ENCODE data around the gene GDF9. TPM values are rescaled to one million over a fixed set of nuclear protein-coding genes. Genes with fewer than 3 reads are reported as not detected.

Gene GDF9
- total and polyA plus RNA-seq, 3 experiments from 2014 or later, result 0.29 to 0.68 TPM; not detected in 1

DNA sequence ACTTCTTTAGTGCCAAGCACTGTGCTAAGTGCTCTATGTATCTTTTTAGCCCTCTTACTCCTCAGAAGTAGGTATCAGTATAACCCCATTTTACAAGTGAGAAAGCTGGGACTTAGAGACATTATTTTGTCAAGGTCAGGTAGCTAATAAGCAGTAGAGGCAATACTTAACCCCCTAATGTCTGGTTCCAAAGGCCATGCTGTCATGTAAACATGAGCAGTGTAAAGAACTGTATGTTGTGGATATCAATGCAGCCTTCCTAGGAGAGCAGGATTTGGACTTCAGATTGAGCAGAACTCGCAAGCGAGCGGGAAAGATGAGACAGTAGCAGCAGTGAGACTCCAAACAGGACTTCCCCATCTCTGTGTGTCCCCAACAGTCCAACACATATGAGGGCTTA lies 32.2 kb downstream of the GDF9 start:
- Histone ChIP-seq H3K9me3 (ENCODE audit: low read length) (no peaks in the 10 kb centered on the region), H3K4me3 (ENCODE audit: low read length) (no peak overlapping the region), H3K27me3 (ENCODE audit: insufficient read depth, low read length, poor library complexity, severe bottlenecking) (peaks cover 5% of the 10 kb centered on the region), H3K27ac (ENCODE audit: low read depth, low read length) (no peak overlapping the region), H3K36me3 (ENCODE audit: insufficient read depth, low read length) (no peaks in the 10 kb centered on the region), H3K4me1 (ENCODE audit: insufficient read depth, low read length) (no peaks in the 10 kb centered on the region)
- H3K4me1 Mint-ChIP-seq, result peaks cover 4 to 16% (median 6%) of the 10 kb centered on the region in 3 donors
- peaks cover 0 to 2% (median 0%) of the 10 kb centered on the region in 5 donors for H3K9me3 Mint-ChIP-seq
- ChIA-PET POLR2A (no interaction called here), CTCF (interaction anchor here (1.3 to 1.4 kb wide), 2 partner anchors 32 to 307 kb away, joined by 3 read pairs; partner anchors contain the start of genes GDF9 and UQCRQ)
- peak overlapping the region in 1 of 7 donors; percentile 4 for H3K4me3 Mint-ChIP-seq
- H3K27ac Mint-ChIP-seq, result no peak overlapping the region
- DNase-seq, result no peak
- H3K36me3 Mint-ChIP-seq, result peaks cover 0 to 1% (median 0%) of the 10 kb centered on the region in 3 donors
- H3K27me3 Mint-ChIP-seq, result peaks cover 7 to 14% of the 10 kb centered on the region in 2 donors

DNA sequence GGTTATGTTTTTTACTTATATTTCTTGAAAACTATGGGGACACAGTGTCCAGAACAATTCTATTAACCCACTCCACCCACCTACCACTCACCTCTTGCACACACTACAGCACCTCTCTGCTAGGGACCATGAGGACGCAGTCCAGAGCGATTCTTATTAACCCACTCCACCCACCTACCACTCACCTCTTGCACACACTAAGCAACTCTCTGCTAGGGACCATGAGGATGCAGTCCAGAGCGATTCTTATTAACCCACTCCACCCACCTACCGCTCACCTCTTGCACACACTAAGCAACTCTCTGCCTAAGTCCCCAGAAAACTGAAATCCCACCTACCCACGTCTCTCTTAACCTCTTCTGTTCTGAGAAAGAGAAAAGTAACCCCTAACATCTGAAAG lies 33.7 kb downstream of the GDF9 start:
- no peak overlapping the region for H3K27ac ChIP-seq (ENCODE audit: low read depth, low read length)
- Mint-ChIP-seq H3K9me3 (peaks cover 0 to 2% (median 0%) of the 10 kb centered on the region in 5 donors), H3K4me1 (peaks cover 4 to 17% (median 6%) of the 10 kb centered on the region in 3 donors), H3K4me3 (peak overlapping the region; percentile 6 to 73 (median 53)), H3K36me3 (peaks cover 0 to 1% (median 0%) of the 10 kb centered on the region in 3 donors), H3K27ac (peak overlapping the region in 2 of 8 donors; percentile 51 to 54), H3K27me3 (peaks cover 15 to 23% of the 10 kb centered on the region in 2 donors)
- H3K27me3 ChIP-seq (ENCODE audit: insufficient read depth, low read length, poor library complexity, severe bottlenecking), result peaks cover 5% of the 10 kb centered on the region
- no peak for DNase-seq
- no peaks in the 10 kb centered on the region for H3K36me3 ChIP-seq (ENCODE audit: insufficient read depth, low read length)
- ChIA-PET CTCF (interaction anchor here (0.8 to 1.4 kb wide), 2 partner anchors 25 to 33 kb away, joined by 3 read pairs; partner anchors contain the start of genes GDF9 and UQCRQ), POLR2A (no interaction called here)
- no peaks in the 10 kb centered on the region for H3K4me1 ChIP-seq (ENCODE audit: insufficient read depth, low read length)
- no peak overlapping the region for H3K4me3 ChIP-seq (ENCODE audit: low read length)
- H3K9me3 ChIP-seq (ENCODE audit: low read length), result no peaks in the 10 kb centered on the region

DNA sequence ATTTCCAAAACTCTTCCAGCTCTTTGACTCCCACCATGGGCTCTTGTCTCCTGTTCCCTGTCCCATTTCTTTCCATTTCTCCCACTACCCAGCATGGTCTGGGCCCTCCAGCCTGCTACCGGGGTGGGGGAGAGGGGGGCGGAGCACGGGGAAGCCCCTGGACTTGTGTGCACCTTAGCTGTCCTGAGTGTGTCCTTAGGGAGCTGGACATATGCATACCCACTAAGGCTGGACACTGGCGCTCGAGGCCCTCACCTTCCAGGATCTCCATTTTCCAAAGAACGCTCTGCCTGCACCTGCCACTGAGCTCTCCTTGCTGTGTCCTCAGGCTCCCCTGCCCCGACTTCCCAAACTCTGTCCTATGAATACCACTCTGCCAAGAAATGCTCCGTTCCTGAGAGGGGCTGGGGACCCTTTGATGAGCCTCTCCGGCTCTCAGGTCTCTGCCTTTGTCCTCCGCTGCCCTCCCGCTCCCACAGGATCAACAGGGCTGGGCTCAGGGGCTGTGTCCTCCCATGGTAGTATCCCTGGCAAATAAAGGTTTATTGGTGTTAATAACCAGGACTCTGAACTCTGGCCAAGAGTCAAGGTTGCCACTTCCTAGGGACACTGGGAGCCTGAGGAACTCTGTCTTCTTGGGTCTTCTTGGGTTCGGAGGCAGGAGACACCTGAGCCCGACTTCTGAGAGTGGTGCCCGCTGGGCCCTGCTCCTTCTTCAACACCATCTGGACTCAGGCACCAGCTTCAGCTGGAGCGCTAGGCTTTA lies 35.0 kb downstream of the GDF9 start:
- Mint-ChIP-seq H3K27me3 (peaks cover 28 to 35% of the 10 kb centered on the region in 2 donors), H3K4me3 (peak overlapping the region; percentile 74 to 92 (median 85)), H3K9me3 (peaks cover 0 to 2% (median 0%) of the 10 kb centered on the region in 5 donors), H3K27ac (peak overlapping the region in 2 of 8 donors; percentile 33 to 90), H3K4me1 (peaks cover 4 to 19% (median 6%) of the 10 kb centered on the region in 3 donors), H3K36me3 (peaks cover 0 to 1% (median 0%) of the 10 kb centered on the region in 3 donors)
- H3K9me3 ChIP-seq (ENCODE audit: low read length), result no peaks in the 10 kb centered on the region
- H3K27me3 ChIP-seq (ENCODE audit: insufficient read depth, low read length, poor library complexity, severe bottlenecking), result peaks cover 11% of the 10 kb centered on the region
- H3K4me1 ChIP-seq (ENCODE audit: insufficient read depth, low read length), result peaks cover under 1% of the 10 kb centered on the region
- no peak overlapping the region for H3K4me3 ChIP-seq (ENCODE audit: low read length)
- no peaks in the 10 kb centered on the region for H3K36me3 ChIP-seq (ENCODE audit: insufficient read depth, low read length)
- no peak for DNase-seq
- POLR2A ChIA-PET, result no interaction called here
- CTCF ChIA-PET, result interaction anchor here (1.8 to 6.3 kb wide), 3 partner anchors 12 to 52 kb away, joined by 6 to 47 read pairs (median 11); no protein-coding TSS in a partner anchor
- peak overlapping the region; percentile 31 for H3K27ac ChIP-seq (ENCODE audit: low read depth, low read length)

DNA sequence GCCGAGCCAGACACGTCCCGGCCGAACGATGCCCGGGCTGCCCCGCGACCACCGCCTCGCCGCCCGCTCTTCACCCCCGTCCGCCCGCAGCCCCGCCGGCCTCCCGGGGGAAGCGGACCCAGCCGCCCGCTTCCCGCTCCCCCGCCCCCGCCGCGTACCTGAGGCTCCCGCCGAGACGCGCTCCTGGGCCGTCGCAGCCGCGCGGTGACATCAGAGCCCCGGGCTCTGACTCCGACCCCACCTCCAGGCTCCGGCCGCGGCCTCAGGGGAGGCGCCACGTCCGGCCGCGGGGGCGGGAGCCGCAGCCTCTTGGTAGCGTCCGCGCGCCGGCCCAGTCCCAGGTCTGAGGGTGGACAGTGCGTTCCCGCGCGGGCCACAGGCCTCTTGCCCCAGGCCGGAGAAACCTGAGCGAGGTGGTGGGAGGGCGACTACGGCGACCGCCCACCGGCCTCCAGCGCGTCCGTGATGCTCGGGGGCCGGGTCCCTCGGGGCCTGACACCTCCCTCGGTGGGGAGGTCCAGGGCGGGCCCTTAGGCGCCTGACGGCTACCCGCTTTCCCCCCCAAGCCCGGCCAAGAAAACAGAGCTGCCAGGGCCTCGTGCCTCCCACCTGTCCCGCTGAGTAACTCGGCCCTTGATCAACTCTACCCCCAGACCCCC lies 35.7 kb downstream of the GDF9 start, which contains the start of gene SHROOM1:
TSS of gene SHROOM1 (minus strand) at position 212 of the 659 bp plus-strand sequence. CDS start 4,507 bp downstream, outside the sequence.
- Histone ChIP-seq H3K36me3 (ENCODE audit: insufficient read depth, low read length) (no peaks in the 10 kb centered on the region), H3K9me3 (ENCODE audit: low read length) (no peaks in the 10 kb centered on the region), H3K27me3 (ENCODE audit: insufficient read depth, low read length, poor library complexity, severe bottlenecking) (peaks cover 18% of the 10 kb centered on the region), H3K4me3 (ENCODE audit: low read length) (peak within 1 kb of the TSS; percentile 58), H3K27ac (ENCODE audit: low read depth, low read length) (peak within 1 kb of the TSS; percentile 51), H3K4me1 (ENCODE audit: insufficient read depth, low read length) (peaks cover 5% of the 10 kb centered on the region)
- Mint-ChIP-seq H3K4me1 (peaks cover 4 to 24% (median 6%) of the 10 kb centered on the region in 3 donors), H3K27ac (peak within 1 kb of the TSS in 4 of 8 donors; percentile 8 to 90 (median 67)), H3K27me3 (peaks cover 31 to 39% of the 10 kb centered on the region in 2 donors), H3K4me3 (peak within 1 kb of the TSS; percentile 87 to 96 (median 88)), H3K36me3 (peaks cover 0 to 1% (median 0%) of the 10 kb centered on the region in 3 donors), H3K9me3 (peaks cover 0 to 2% (median 0%) of the 10 kb centered on the region in 5 donors)
- DNase-seq, result no peak
- POLR2A ChIA-PET, result interaction anchor here (0.6 to 0.8 kb wide), 2 partner anchors 53 to 175 kb away, joined by 3 to 4 read pairs; no protein-coding TSS in a partner anchor
- CTCF ChIA-PET, result interaction anchor here (0.7 to 6.3 kb wide), 15 partner anchors 9 to 304 kb away, joined by 3 to 47 read pairs (median 6); partner anchors contain the start of genes LEAP2 and SOWAHA

DNA sequence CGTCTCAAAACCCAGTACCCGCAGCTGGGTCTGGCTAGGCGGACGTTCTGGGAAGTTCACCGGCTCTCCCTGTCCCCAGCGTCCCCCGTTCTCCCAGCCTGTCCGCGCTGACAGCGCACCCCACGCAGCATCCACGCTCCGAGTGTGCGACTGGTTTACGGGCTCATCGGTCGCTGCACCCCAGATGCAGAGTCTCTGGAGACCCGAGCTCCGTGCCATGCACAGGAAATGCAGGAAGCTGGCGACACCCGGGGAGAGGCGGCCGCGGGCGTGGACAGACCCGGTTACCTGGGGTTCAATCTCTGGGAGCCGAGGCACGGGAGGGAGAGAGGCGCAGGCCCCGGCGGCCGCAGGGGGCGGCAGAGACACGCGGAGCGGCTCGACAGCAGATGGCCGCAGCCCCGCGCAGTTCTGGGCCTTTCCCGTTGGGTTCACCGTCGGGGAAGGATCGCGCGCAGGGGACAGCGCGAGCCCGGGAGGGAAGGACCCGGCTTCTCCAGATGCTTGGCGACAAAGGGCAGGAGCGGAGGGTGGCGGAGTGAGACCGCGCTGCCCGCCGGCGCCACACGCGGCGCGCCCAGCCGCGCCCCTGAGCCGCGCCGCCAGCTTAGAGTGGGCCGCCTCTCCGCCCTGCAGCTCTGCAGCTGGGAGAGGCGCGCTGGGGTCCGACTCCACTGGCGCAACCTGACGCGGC lies 36.4 kb downstream of the GDF9 start:
- Mint-ChIP-seq H3K27ac (peak overlapping the region in 3 of 8 donors; percentile 8 to 68 (median 66)), H3K9me3 (peaks cover 0 to 2% (median 0%) of the 10 kb centered on the region in 5 donors), H3K36me3 (peaks cover 0 to 1% (median 0%) of the 10 kb centered on the region in 3 donors), H3K27me3 (peaks cover 34 to 41% of the 10 kb centered on the region in 2 donors), H3K4me3 (peak overlapping the region; percentile 87 to 96 (median 88)), H3K4me1 (peaks cover 4 to 24% (median 6%) of the 10 kb centered on the region in 3 donors)
- peaks cover 5% of the 10 kb centered on the region for H3K4me1 ChIP-seq (ENCODE audit: insufficient read depth, low read length)
- peak overlapping the region; percentile 51 for H3K27ac ChIP-seq (ENCODE audit: low read depth, low read length)
- POLR2A ChIA-PET, result interaction anchor here (0.6 to 0.8 kb wide), 2 partner anchors 53 to 176 kb away, joined by 3 to 4 read pairs; no protein-coding TSS in a partner anchor
- H3K4me3 ChIP-seq (ENCODE audit: low read length), result peak overlapping the region; percentile 58
- no peaks in the 10 kb centered on the region for H3K36me3 ChIP-seq (ENCODE audit: insufficient read depth, low read length)
- H3K9me3 ChIP-seq (ENCODE audit: low read length), result no peaks in the 10 kb centered on the region
- CTCF ChIA-PET, result interaction anchor here (0.7 to 6.3 kb wide), 18 partner anchors 8 to 516 kb away, joined by 3 to 47 read pairs (median 6); partner anchors contain the start of genes LEAP2 and SOWAHA
- H3K27me3 ChIP-seq (ENCODE audit: insufficient read depth, low read length, poor library complexity, severe bottlenecking), result peaks cover 21% of the 10 kb centered on the region
- peak; percentile 54 to 77 (median 66) for DNase-seq

DNA sequence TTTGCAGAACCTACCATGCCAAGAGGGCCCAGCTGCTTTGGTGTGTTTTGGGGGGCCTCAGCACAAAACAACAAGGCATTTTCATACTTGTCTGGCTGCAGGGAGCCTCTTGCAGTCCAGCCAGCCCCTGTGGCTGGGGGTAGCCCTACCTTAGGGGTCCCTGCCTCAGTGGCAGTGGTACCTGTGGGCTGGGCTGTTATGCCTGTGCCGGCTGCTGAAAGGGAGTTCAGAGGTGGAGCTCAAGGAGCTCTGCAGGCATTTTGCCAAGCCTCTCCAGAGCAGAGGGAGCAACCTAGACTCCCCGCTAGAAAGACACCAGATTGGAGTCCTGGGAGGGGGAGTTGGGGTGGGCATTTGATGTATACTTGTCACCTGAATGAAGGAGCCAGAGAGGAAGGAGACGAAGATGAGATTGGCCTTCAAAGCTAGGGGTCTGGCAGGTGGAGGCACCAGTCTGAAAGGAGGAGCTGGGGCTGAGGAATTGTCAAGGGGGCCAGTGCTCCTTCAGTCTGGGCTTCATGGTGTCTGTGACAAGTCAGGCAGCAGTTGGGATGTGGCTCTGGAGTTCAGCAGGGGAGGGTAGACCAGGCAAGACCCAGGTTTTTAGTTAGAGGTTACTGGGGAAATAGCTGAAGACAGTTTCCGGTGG lies 37.3 kb downstream of the GDF9 start:
- peak overlapping the region; percentile 69 to 88 (median 83) for H3K4me3 Mint-ChIP-seq
- POLR2A ChIA-PET, result interaction anchor here (0.5 to 0.6 kb wide), 2 partner anchors 9 to 62 kb away, joined by 3 to 4 read pairs; no protein-coding TSS in a partner anchor
- CTCF ChIA-PET, result interaction anchor here (1.0 to 6.3 kb wide), 15 partner anchors 9 to 516 kb away, joined by 3 to 47 read pairs (median 7); partner anchors contain the start of genes LEAP2 and SOWAHA
- peak overlapping the region in 4 of 8 donors; percentile 8 to 86 (median 41) for H3K27ac Mint-ChIP-seq
- DNase-seq, result no peak
- H3K36me3 Mint-ChIP-seq, result peaks cover 0 to 1% (median 0%) of the 10 kb centered on the region in 3 donors
- H3K4me1 Mint-ChIP-seq, result peaks cover 4 to 24% (median 6%) of the 10 kb centered on the region in 3 donors
- no peak overlapping the region for H3K27ac ChIP-seq (ENCODE audit: low read depth, low read length)
- no peak overlapping the region for H3K4me3 ChIP-seq (ENCODE audit: low read length)
- H3K9me3 Mint-ChIP-seq, result peaks cover 0 to 2% (median 0%) of the 10 kb centered on the region in 5 donors
- peaks cover 41 to 49% of the 10 kb centered on the region in 2 donors for H3K27me3 Mint-ChIP-seq
- peaks cover 5% of the 10 kb centered on the region for H3K4me1 ChIP-seq (ENCODE audit: insufficient read depth, low read length)
- no peaks in the 10 kb centered on the region for H3K9me3 ChIP-seq (ENCODE audit: low read length)
- peaks cover 30% of the 10 kb centered on the region for H3K27me3 ChIP-seq (ENCODE audit: insufficient read depth, low read length, poor library complexity, severe bottlenecking)
- H3K36me3 ChIP-seq (ENCODE audit: insufficient read depth, low read length), result no peaks in the 10 kb centered on the region
